ENCODE data around the gene FXYD2. TPM values are rescaled to one million over a fixed set of nuclear protein-coding genes. Genes with fewer than 3 reads are reported as not detected.

Gene FXYD2
- total and polyA plus RNA-seq, 2 of the 13 experiments (the other 11 are each of a cell fraction or from before 2014, with no cell fraction given) = 45.9 to 106 TPM

GRCh38 chr11:117824571-117825537 is at the start of gene FXYD2 (continued):
- TF ChIP-seq, protein P1, sequence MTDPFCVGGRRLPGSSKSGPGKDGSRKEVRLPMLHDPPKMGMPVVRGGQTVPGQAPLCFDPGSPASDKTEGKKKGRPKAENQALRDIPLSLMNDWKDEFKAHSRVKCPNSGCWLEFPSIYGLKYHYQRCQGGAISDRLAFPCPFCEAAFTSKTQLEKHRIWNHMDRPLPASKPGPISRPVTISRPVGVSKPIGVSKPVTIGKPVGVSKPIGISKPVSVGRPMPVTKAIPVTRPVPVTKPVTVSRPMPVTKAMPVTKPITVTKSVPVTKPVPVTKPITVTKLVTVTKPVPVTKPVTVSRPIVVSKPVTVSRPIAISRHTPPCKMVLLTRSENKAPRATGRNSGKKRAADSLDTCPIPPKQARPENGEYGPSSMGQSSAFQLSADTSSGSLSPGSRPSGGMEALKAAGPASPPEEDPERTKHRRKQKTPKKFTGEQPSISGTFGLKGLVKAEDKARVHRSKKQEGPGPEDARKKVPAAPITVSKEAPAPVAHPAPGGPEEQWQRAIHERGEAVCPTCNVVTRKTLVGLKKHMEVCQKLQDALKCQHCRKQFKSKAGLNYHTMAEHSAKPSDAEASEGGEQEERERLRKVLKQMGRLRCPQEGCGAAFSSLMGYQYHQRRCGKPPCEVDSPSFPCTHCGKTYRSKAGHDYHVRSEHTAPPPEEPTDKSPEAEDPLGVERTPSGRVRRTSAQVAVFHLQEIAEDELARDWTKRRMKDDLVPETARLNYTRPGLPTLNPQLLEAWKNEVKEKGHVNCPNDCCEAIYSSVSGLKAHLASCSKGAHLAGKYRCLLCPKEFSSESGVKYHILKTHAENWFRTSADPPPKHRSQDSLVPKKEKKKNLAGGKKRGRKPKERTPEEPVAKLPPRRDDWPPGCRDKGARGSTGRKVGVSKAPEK (CRISPR knock-in tag; IDR thresholded peaks at IDR 0.05; ENCODE audit: borderline replicate concordance) = no peak
- TF ChIP-seq, protein P2, sequence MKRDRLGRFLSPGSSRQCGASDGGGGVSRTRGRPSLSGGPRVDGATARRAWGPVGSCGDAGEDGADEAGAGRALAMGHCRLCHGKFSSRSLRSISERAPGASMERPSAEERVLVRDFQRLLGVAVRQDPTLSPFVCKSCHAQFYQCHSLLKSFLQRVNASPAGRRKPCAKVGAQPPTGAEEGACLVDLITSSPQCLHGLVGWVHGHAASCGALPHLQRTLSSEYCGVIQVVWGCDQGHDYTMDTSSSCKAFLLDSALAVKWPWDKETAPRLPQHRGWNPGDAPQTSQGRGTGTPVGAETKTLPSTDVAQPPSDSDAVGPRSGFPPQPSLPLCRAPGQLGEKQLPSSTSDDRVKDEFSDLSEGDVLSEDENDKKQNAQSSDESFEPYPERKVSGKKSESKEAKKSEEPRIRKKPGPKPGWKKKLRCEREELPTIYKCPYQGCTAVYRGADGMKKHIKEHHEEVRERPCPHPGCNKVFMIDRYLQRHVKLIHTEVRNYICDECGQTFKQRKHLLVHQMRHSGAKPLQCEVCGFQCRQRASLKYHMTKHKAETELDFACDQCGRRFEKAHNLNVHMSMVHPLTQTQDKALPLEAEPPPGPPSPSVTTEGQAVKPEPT (CRISPR knock-in tag; IDR thresholded peaks at IDR 0.05; ENCODE audit: low read depth) = no peak
- no peak for TF ChIP-seq SMYD3 (CRISPR knock-in tag; IDR thresholded peaks at IDR 0.05)
- peak; percentile 77 for TF ChIP-seq ZBTB7B (CRISPR knock-in tag; IDR thresholded peaks at IDR 0.05)
- TF ChIP-seq, protein P3, sequence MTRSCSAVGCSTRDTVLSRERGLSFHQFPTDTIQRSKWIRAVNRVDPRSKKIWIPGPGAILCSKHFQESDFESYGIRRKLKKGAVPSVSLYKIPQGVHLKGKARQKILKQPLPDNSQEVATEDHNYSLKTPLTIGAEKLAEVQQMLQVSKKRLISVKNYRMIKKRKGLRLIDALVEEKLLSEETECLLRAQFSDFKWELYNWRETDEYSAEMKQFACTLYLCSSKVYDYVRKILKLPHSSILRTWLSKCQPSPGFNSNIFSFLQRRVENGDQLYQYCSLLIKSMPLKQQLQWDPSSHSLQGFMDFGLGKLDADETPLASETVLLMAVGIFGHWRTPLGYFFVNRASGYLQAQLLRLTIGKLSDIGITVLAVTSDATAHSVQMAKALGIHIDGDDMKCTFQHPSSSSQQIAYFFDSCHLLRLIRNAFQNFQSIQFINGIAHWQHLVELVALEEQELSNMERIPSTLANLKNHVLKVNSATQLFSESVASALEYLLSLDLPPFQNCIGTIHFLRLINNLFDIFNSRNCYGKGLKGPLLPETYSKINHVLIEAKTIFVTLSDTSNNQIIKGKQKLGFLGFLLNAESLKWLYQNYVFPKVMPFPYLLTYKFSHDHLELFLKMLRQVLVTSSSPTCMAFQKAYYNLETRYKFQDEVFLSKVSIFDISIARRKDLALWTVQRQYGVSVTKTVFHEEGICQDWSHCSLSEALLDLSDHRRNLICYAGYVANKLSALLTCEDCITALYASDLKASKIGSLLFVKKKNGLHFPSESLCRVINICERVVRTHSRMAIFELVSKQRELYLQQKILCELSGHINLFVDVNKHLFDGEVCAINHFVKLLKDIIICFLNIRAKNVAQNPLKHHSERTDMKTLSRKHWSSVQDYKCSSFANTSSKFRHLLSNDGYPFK (CRISPR knock-in tag; IDR thresholded peaks at IDR 0.05; ENCODE audit: borderline replicate concordance) = no peak
- TF ChIP-seq ZNF790 (CRISPR knock-in tag; IDR thresholded peaks at IDR 0.05; ENCODE audit: borderline replicate concordance) = no peak
- TF ChIP-seq MYNN (CRISPR knock-in tag; IDR thresholded peaks at IDR 0.05; ENCODE audit: low read depth) = no peak
- TF ChIP-seq MEIS2 (CRISPR knock-in tag; IDR thresholded peaks at IDR 0.05) = no peak
- TF ChIP-seq ZNF33B (CRISPR knock-in tag; IDR thresholded peaks at IDR 0.05) = no peak
- TF ChIP-seq TGIF2 (CRISPR knock-in tag; IDR thresholded peaks at IDR 0.05) = no peak
- no peak for TF ChIP-seq SNRNP70 (IDR thresholded peaks at IDR 0.05; ENCODE audit: low read depth, low read length)
- no peak for TF ChIP-seq ZNF253 (CRISPR knock-in tag; IDR thresholded peaks at IDR 0.05; ENCODE audit: borderline replicate concordance)
- TF ChIP-seq BCL6 (CRISPR knock-in tag; IDR thresholded peaks at IDR 0.05) = no peak
- 0 out of 2 replicates have a peak, but pooled peaks have one; percentile 38 for TF ChIP-seq ZNF556 (CRISPR knock-in tag; IDR thresholded peaks at IDR 0.05; ENCODE audit: borderline replicate concordance)

Measured in HepG2 (cell line).